Astrocyte of the spinal cord (primary cell): ENCODE measurements around the gene INTS7.
"Not testable (repeated sequence)": the region's sequence is repeated elsewhere in the genome, so short reads cannot be mapped to it uniquely, and the experiment has no call there.

ENCODE experiments used
- DNase-seq: peaks from one replicate; pipeline ENCODE4 v3.0.0; 2011; ENCODE audit warnings: low read depth, low spot score
- H3K4me3 ChIP-seq: 2 replicates; pipeline ENCODE4 v1.5.1; 2011; ENCODE audit warnings: low read depth, mild to moderate bottlenecking, low read length, moderate library complexity
- CTCF ChIP-seq: IDR thresholded peaks from 2 replicates; pipeline ENCODE4 v1.5.1; 2012; ENCODE audit warnings: low read depth, mild to moderate bottlenecking, low read length, inconsistent platforms
- in situ Hi-C: cut with HindIII; loops from 2 replicates; pipeline ENCODE4 v1.10.0; 2017; ENCODE audit warnings: low sequenced_read_pairs

The INTS7 gene

GRCh38 chr1:211918843-211919414, 116.4 kb downstream of the INTS7 start:
- TF ChIP-seq CTCF, result no peak
- H3K4me3 ChIP-seq, result no peak overlapping the region
- in situ Hi-C loops, result no loop called here
- no peak for DNase-seq

DNA sequence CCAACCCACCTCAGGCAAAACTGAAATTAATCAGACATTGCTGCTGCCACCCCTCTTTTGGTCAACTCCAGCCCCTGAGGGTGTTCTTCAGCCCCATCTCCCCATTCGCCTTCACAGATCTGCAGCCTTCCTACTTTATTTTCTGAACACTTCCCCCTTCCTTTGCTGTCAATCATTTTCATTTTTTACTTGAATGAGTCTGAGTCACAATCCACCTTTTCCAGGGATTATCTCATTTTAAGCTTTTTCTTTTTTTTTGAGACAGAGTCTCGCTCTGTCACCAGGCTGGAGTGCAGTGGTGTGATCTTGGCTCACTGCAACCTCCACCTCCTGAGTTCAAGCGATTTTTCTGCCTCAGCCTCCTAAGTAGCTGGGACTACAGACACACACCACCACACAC, 118.9 kb downstream of the INTS7 start:
- DNase-seq, in situ Hi-C loops, H3K4me3 ChIP-seq: not testable (repeated sequence)

- H3K4me3 ChIP-seq, result no peak overlapping the region
- in situ Hi-C loops, result no loop called here
- no peak for DNase-seq
- no peak for TF ChIP-seq CTCF
Measured at GRCh38 chr1:211915924-211916323, 119.4 kb downstream of the INTS7 start.

DNA sequence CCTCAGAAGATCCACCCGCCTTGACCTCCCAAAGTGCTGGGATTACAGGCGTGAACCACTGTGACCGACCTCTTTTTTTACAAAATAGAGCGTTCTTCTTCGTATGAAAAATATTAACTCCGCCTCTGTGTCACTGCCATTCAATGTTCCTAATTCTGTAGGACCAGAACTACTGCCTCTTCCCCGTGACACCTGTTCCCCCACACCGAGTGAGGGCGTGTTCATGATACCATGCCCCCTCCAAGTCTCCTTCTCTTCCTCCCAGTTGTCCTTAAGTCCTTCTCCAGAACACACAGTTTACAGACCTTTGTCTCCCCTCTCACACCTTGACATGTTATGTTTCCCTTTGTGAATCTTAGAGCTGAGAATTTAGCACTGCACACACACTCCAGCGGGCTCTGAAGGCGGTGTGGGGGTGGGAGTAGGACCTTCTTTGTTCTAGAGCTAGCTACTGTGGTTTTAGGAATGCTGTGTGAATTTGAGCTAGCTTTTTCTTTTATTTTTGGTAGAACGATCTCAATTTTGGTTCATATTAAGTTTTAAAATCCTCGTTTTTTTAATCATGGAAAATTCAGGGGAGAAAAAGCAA, 122.4 kb downstream of the INTS7 start:
- no peak for TF ChIP-seq CTCF
- in situ Hi-C loops, result no loop called here

GRCh38 chr1:211912038-211912437, 123.3 kb downstream of the INTS7 start:
- DNase-seq, result no peak
- in situ Hi-C loops, result no loop called here
- no peak overlapping the region for H3K4me3 ChIP-seq
- no peak for TF ChIP-seq CTCF

More for the DNA sequence above, 122.4 kb downstream of the INTS7 start:
- no peak for DNase-seq
- H3K4me3 ChIP-seq, result no peak overlapping the region

GRCh38 chr1:211910913-211911485, 124.4 kb downstream of the INTS7 start:
- DNase-seq, result no peak
- no peak overlapping the region for H3K4me3 ChIP-seq
- no peak for TF ChIP-seq CTCF
- in situ Hi-C loops, result no loop called here

- TF ChIP-seq CTCF, result no peak
- in situ Hi-C loops, result no loop called here
Measured at GRCh38 chr1:211910113-211910884, 125.1 kb downstream of the INTS7 start.

More at GRCh38 chr1:211910113-211910884, 125.1 kb downstream of the INTS7 start:
- DNase-seq, result no peak
- H3K4me3 ChIP-seq, result no peak overlapping the region
